HG02938 (cell line): ENCODE data around the gene CHST13.

ENCODE experiments used
- ATAC-seq: cut with Tn5 transposase; IDR thresholded peaks from one replicate; pipeline ENCODE4 v1.9.1; 2021; ENCODE audit warnings: mild to moderate bottlenecking, moderate library complexity; ENCODE audit not compliant: unreplicated experiment

The CHST13 gene

DNA sequence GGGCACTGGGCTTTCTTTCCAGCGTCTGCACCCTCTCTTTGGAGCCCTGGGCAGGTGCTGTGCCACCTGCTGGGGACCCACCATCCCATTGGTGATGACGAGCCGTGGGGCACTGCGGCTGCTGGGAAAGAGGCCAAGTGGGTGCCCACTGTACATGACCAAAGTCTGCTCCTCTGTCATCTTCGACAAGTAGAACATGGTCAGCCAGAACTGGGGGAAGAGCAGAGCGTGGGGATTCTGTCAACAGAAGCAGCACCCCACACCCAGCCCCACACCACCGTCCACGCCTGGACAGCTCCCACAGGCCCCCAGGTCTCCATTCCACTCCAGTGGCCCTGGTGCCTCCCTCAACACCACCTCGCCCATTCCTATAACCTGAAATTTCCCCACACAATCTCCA, 16.1 kb upstream of the CHST13 start:
- ATAC-seq: no peak

DNA sequence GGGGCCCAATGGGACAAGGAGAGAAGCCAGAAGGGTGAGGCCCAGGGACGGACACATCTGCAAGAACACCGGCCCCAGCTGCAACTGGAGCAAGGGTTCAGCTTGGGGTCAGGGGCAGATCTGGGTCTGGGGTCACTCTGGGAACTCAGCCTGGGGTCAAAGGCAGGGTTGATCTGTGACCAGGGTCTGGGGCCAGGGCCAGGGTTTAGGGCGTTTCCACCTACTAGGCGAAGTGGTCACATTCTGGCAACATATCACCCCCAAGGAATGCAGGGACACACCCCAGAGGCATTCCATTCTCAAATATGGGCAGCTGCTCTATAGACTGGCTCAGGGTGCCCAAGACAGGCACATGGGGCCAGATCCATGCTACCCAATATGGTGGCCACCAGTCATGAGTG, 15.4 kb upstream of the CHST13 start:
- ATAC-seq: no peak

DNA sequence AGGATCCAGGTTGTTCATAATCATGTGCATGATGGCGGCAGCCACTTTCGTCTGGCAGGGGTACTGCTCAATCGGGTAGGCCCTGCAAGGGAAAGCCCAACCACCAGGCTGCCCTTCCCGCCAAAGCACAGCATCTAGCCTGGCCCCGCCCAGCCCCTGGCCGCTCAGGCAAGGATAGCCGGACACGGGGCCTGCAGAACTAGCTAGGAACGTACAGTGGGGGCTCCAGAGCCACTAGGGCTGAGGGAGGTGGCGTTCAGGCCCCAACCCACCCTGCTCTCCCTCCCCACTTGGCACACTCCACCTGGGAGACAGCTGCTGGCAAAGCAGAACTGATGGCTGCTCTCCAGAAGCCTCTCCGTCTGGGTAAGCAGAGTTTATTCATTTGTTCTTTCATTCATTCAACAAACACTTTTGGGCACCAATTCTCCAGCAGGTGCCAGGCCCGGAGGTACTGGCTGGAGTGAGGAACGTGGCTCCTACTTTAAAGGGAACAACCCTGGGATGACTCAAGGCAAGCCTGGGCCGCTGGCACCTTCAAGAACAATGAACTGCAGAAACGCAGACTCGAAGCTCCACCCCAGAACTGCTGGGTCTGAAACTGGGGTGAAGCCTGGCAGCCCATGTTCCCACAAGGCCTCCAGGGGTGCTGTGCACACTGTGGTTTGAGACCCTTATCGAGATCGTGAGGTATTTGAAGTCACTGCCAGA, 14.2 kb upstream of the CHST13 start:
- ATAC-seq: no peak

GRCh38 chr3:126510308-126510910, 13.5 kb upstream of the CHST13 start:
- ATAC-seq: no peak

GRCh38 chr3:126511291-126511690, 12.7 kb upstream of the CHST13 start:
- no peak for ATAC-seq

- ATAC-seq: no peak
Measured at GRCh38 chr3:126512026-126512425, 11.9 kb upstream of the CHST13 start.

- ATAC-seq: no peak
Measured at GRCh38 chr3:126512916-126513650, 10.9 kb upstream of the CHST13 start.

DNA sequence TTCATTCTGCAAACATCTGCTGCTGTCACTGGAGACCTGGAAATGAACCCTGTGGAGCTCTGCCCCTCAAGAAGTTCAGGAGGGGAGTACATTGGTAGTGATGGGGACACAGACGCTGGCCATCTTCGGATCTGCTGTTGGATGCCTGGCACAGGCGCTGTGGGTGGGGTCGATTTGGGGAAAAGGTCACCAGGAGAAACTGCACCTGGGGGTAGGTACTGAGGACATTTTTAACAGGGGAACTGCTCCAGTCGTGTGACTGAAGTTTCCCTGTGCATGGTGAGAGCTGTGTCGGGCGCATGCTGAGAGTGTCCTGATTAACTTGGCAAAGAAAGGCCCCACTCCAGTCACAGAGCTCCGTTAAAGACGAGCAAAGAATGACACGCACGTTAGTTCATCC, 9.8 kb upstream of the CHST13 start:
- ATAC-seq: no peak

DNA sequence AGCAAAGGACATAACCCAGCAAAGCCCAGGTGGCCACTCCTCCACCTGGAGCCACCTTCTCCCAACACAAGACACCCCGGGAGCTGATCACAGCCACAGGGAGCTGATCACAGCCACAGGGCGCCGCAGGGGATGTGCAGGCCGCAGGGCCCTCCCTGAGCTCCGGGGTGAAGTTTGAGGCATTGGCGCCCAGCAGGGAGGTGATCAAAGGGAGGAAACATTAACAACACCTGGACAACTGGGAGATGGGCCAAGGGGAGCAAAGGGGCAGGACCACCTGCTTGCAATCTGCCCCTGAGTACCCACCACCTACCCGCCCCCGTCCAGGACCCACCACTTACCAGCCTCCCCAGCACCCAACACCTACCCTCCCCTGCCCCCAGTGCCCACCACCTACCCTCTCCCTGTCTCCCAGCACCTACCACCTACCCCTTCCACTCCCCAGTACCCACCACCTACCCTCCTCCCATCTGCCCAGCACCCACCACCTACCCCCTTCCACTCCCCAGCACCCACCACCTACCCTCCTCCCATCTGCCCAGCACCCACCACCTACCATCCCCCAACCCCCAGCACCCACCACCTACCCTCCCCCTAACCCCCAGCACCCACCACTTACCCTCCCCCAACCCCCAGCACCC, 8.8 kb upstream of the CHST13 start:
- no peak for ATAC-seq

DNA sequence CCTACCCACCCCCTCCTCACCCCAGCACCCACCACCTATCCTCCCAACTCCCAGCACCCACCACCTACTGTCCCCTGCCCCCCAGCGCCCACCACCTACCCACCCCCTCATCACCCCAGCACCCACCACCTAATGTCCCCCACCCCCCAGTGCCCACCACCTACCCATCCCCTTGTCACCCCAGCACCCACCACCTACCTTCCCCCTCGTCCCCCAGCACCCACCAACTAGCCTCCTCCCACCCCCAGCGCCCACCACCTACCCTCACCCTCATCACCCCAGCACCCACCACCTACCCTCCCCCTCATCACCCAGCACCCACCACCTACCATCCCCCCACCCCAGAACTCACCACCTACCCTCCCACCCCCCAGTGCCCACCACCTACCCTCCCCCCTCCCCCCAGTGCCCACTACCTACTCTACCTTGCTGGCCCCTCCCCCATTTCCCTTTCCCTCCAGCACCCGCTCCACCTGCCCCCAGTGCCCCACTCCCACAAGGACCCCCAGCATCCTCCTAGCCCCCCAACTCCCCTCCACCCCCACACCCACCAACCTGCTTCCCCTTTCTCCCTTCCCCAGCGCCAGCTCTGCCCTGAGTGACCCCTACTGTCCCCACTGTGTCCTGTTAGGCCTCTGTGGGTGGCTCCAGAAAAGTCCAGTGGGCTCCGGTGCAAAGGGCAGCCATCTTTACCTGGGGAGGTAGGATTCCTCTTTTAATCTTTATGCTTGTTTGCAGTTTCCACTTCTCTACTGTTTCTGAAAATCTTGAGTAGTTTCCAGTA, 7.6 kb upstream of the CHST13 start:
- no peak for ATAC-seq

DNA sequence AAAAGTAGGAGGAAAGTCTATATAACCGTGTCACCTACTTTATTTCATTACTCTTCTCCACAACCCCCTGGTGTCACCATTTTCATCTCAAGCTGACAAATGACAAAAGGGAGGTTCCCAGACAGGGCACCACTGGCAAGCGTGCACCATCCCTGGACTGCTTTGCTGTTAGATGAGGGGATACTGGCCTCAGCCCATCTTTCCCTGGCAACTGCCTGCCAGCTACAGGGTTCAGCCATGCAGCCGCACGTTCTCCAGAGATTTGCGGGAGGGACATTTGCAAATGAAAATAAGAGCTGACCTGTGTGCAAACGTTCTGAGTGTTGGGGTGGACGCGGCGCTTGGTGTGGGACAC, 7.0 kb upstream of the CHST13 start:
- ATAC-seq: no peak

GRCh38 chr3:126517291-126517951, 6.5 kb upstream of the CHST13 start, which contains the start of gene UROC1:
Gene UROC1 (minus strand): TSS chr3:126517773. CDS start chr3:126517719, 54 bp downstream.
- no peak for ATAC-seq

DNA sequence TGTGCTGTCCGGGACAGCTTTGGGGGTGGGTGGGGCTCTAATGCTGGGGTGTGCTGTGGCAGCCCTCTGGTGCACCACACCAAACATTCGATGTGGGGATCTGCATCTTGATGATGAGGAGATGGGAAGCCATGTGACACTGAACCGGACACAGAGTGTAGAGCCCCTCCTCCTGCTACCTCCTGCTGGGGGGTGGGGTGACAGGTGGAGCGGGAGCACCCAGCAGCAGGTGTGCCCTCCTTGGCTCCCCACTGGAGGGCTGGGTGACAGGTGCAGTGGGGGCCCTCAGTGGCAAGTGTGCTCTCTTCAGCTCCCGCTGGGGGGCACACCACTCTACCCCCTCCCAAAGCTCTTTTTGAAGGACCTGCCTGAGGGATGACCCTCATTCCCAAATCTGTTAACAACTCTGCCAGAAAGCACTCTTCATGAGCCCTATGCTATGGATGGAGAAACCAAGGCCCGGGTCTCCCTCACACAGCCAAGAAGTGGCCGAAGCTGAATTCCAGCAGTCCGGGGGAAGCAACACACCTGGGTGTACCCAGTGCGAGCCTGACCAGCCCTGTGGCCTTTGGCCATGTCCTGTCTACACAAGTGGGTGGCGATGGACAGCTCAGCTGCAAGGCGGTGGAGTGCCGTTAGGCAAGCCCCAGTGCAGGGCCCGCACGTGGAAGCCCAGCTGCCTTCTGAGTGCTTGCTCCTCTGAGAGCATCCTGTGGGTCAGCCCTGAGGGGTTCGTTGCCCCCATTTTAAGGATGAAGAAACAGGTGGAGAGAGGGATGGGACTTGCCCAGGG, 5.8 kb upstream of the CHST13 start:
- no peak for ATAC-seq

GRCh38 chr3:126518779-126519177, 5.2 kb upstream of the CHST13 start:
- no peak for ATAC-seq

- ATAC-seq: no peak
Measured at GRCh38 chr3:126519506-126520455, 4.2 kb upstream of the CHST13 start.

GRCh38 chr3:126521122-126521891, 2.6 kb upstream of the CHST13 start:
- ATAC-seq: no peak

- no peak for ATAC-seq
Measured at GRCh38 chr3:126522363-126522788, 1.6 kb upstream of the CHST13 start.
